Uterus (tissue), 4 donors: Measurements from ENCODE around the gene GRM8. TPM values are rescaled to one million over a fixed set of nuclear protein-coding genes. Genes with fewer than 3 reads are reported as not detected.

Experiments
- DNase-seq, 2 donors: peaks; one replicate each; pipeline ENCODE4 v3.0.0-alpha.2; 2019 to 2020
- H3K27ac ChIP-seq, 2 donors: fragments of 200-600 bp; sonication (generic); 1 replicate in 1 of 2; 2 replicates in 1 of 2; pipeline ENCODE4 v1.5.1; 2016 to 2018
- H3K27me3 ChIP-seq, 2 donors: fragments of 200-600 bp; sonication (generic); one replicate each; pipeline ENCODE4 v1.5.1; 2018 to 2019; ENCODE audit warnings: control low read depth in 1 of 2
- H3K36me3 ChIP-seq, 2 donors: fragments of 200-600 bp; sonication (generic); one replicate each; pipeline ENCODE4 v1.5.1; 2019; ENCODE audit warnings: control low read depth in 1 of 2
- H3K4me1 ChIP-seq, 2 donors: fragments of 200-600 bp; sonication (generic); one replicate each; pipeline ENCODE4 v1.5.1; 2018 to 2019; ENCODE audit warnings: control low read depth in 1 of 2
- H3K4me3 ChIP-seq, 2 donors: fragments of 200-600 bp; sonication (generic); 1 replicate in 1 of 2; 2 replicates in 1 of 2; pipeline ENCODE4 v1.5.1; 2018 to 2019; ENCODE audit warnings: mild to moderate bottlenecking in 1 of 2
- H3K9me3 ChIP-seq, 2 donors: fragments of 200-600 bp; sonication (generic); one replicate each; pipeline ENCODE4 v1.5.1; 2019; ENCODE audit warnings: control low read depth in 1 of 2
- CTCF ChIP-seq, 4 experiments: fragments of 200-600 bp in 2 of 4; fragments of 450-650 bp in 2 of 4; sonication (generic) in 2 of 4; IDR thresholded peaks; one replicate each; pipeline ENCODE4 v1.5.1; 2016 to 2019; ENCODE audit warnings: antibody characterized with exemption in 4 of 4, mild to moderate bottlenecking in 2 of 4, moderate library complexity in 1 of 4
- POLR2A ChIP-seq, 2 donors: fragments of 450-650 bp; IDR thresholded peaks; one replicate each; pipeline ENCODE4 v1.6.1; 2016; ENCODE audit warnings: antibody characterized with exemption in 2 of 2, mild to moderate bottlenecking in 1 of 2, moderate library complexity in 1 of 2
- intact Hi-C: fragments of 100-400 bp; cut with DNase I; formaldehyde crosslinking; loops from one replicate; pipeline ENCODE4 v1.15.1; 2023; ENCODE audit warnings: low total_unique reads
- total RNA-seq, 4 donors: library from RNA; depleted of rRNA in 3 of 4; stranded (reverse); fragments of >200 nt in 3 of 4; gene quantifications; one replicate each; pipeline versions ENCODE4 v1.1.0 to v1.2.4, GENCODE V29; 2014 to 2023
- donor health status: DM: yes; HTN: yes; CAD: no.

The GRM8 gene
- total RNA-seq, 4 donors from 2014 or later, result 3.9 TPM; not detected in 3

GRCh38 chr7:127233630-127234029 is 19.1 kb downstream of the GRM8 start:
- Histone ChIP-seq H3K27me3 (no peaks in the 10 kb centered on the region), H3K4me1 (no peaks in the 10 kb centered on the region), H3K27ac (no peak overlapping the region), H3K36me3 (no peaks in the 10 kb centered on the region), H3K4me3 (no peak overlapping the region), H3K9me3 (no peaks in the 10 kb centered on the region)
- intact Hi-C loops, result no loop called here
- no peak for DNase-seq
- TF ChIP-seq CTCF (IDR thresholded peaks at IDR 0.05), result no peak
- no peak for TF ChIP-seq POLR2A (IDR thresholded peaks at IDR 0.05)

GRCh38 chr7:127231415-127231814 is 21.3 kb downstream of the GRM8 start:
- Histone ChIP-seq H3K27ac (no peak overlapping the region), H3K4me1 (no peaks in the 10 kb centered on the region), H3K36me3 (no peaks in the 10 kb centered on the region), H3K27me3 (no peaks in the 10 kb centered on the region), H3K4me3 (no peak overlapping the region), H3K9me3 (no peaks in the 10 kb centered on the region)
- intact Hi-C loops, result no loop called here
- TF ChIP-seq POLR2A (IDR thresholded peaks at IDR 0.05) (no peak), CTCF (IDR thresholded peaks at IDR 0.05) (no peak)
- no peak for DNase-seq

GRCh38 chr7:127230192-127230925 is 22.4 kb downstream of the GRM8 start:
- H3K9me3 ChIP-seq, result no peaks in the 10 kb centered on the region
- H3K4me3 ChIP-seq, result no peak overlapping the region
- H3K36me3 ChIP-seq, result no peaks in the 10 kb centered on the region
- intact Hi-C loops, result no loop called here
- peaks cover 0 to 7% of the 10 kb centered on the region in 2 donors for H3K27me3 ChIP-seq
- no peak overlapping the region for H3K27ac ChIP-seq
- TF ChIP-seq CTCF (IDR thresholded peaks at IDR 0.05) (no peak), POLR2A (IDR thresholded peaks at IDR 0.05) (no peak)
- no peaks in the 10 kb centered on the region for H3K4me1 ChIP-seq
- no peak for DNase-seq

- Histone ChIP-seq H3K4me1 (no peaks in the 10 kb centered on the region), H3K36me3 (no peaks in the 10 kb centered on the region), H3K27me3 (peaks cover 0 to 7% of the 10 kb centered on the region in 2 donors), H3K4me3 (no peak overlapping the region), H3K27ac (no peak overlapping the region), H3K9me3 (no peaks in the 10 kb centered on the region)
- no peak for DNase-seq
- intact Hi-C loops, result no loop called here
- TF ChIP-seq POLR2A (IDR thresholded peaks at IDR 0.05) (no peak), CTCF (IDR thresholded peaks at IDR 0.05) (no peak)
These were observed 25.9 kb downstream of the GRM8 start for GRCh38 chr7:127226685-127227374.

- TF ChIP-seq CTCF (IDR thresholded peaks at IDR 0.05), result no peak
- no peak for TF ChIP-seq POLR2A (IDR thresholded peaks at IDR 0.05)
- no peaks in the 10 kb centered on the region for H3K4me1 ChIP-seq
- H3K27ac ChIP-seq, result no peak overlapping the region
- H3K4me3 ChIP-seq, result no peak overlapping the region
- intact Hi-C loops, result no loop called here
- peaks cover 0 to 7% of the 10 kb centered on the region in 2 donors for H3K27me3 ChIP-seq
- no peaks in the 10 kb centered on the region for H3K9me3 ChIP-seq
- no peak for DNase-seq
- H3K36me3 ChIP-seq, result no peaks in the 10 kb centered on the region
These were observed 31.0 kb downstream of the GRM8 start for GRCh38 chr7:127221731-127222130.
